LoVo (cell line): Measurements from ENCODE around the gene UST.
"Not testable (repeated sequence)": the region's sequence is repeated elsewhere in the genome, so short reads cannot be mapped to it uniquely, and the experiment has no call there.

Experiments
- DNase-seq: peaks from one replicate; pipeline ENCODE4 v3.0.0-alpha.2; 2016; ENCODE audit warnings: low spot score

Gene UST

GRCh38 chr6:148869585-148869984, 122.8 kb downstream of the UST start:
- DNase-seq: no peak

DNA sequence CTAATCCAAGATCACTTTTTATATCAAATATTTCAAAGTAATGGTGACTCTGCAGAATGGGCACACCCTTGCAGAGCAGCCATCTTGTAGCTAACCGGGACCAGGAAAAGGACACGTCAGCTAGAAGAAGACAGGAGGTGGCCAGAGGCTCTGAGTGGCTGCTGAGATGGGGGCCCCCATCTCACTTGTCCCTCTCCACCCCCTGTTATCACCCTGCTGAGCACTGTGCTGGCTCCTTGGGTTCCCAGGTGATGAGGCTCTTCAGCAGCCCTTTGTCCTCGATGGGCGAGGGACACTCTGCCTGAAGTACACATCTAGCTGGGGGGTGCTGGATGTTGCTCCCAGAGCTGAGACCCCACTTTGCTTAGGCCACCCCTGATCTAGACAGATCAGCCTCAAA, 126.3 kb downstream of the UST start:
- no peak for DNase-seq

- no peak for DNase-seq
These were observed 127.0 kb downstream of the UST start for GRCh38 chr6:148873868-148874267.

GRCh38 chr6:148874698-148875293, 128.0 kb downstream of the UST start:
- DNase-seq: no peak

GRCh38 chr6:148878683-148879082, 131.9 kb downstream of the UST start:
- DNase-seq: no peak

- DNase-seq: not testable (repeated sequence)
These were observed 133.9 kb downstream of the UST start for GRCh38 chr6:148880742-148881141.

DNA sequence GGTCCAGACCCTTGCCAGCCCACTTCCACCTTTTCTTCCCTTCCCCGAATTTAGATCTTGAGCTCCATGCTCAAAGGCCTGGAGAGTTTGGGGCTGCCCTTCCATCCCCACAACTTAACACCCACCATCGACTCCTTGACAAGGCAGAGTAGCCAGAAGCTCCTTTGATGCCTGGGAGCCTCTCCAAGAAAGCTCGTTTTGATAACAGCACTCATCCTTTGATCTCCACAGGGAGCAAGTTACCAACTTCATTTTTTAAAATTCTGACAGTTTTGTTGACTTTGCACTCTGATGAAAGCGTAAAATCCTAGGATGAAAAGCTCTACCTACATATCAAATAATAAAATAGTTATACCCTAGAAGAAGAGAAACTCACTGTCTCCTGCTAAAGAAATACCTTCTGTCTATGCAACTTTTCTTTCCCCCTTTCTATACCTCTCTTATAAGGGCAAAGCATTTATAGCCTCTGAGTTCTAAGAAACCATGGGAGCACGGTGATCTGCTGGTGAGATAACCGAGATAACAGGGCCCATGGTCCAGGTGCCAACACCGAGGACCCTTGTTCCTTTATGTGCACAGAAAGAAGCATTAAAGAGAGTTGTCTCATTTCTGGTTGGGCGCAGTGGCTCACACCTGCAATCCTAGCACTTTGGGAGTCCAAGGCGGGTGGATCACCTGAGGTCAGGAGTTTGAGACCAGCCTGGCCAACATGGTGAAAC, 134.9 kb downstream of the UST start:
- DNase-seq: no peak

DNA sequence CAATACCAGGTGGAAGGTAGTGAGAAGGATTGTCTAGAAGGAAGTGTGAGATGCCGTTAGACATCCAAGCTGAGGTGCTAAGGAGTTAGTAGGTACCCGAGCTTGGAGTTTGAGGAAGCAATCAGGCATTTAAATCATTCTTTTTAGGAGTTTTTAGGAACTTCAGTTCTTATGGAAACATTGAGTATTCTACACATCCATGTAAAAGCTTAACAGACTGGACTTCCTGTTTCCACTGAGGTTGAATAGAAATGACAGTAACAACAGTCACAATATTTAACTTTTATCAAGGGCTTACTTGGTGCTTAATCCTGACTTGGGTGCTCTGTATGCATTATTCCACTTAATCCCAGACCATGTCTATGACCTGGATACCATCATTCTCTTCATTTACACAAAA, 136.4 kb downstream of the UST start:
- DNase-seq: no peak

GRCh38 chr6:148884461-148884860, 137.6 kb downstream of the UST start:
- no peak for DNase-seq

DNA sequence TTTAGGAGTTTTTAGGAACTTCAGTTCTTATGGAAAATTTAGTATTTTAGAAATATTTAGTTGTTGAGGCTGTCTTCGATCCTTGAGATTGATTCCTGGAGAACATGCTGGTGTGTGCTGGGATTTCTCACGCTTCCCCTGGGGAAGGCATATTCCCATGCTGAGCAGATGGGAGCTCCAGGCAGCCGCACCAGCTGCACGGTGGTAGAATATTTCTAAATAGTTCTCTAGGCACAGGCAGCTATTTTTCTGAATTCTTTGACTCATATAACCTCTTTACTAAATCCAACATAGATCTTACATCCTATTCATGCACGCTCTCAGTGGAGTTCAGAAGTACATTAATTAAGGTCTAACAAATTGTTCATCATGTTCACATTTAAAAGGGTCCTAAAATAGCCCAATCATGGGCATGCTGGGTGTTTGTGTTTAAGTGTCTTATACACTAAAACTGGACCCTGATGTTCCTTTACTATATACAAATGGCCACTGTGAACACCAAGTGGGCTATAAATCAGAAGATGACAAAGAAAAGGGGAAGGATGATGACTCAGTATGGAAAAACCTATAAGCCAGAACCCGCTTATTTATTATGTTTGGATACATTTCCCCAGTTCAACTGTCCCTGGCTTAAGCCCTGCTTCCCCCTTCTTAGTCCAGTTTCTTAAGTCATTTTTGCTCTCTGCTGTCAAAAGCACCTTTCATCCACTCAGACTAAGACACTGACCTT, 138.5 kb downstream of the UST start:
- DNase-seq: no peak

DNA sequence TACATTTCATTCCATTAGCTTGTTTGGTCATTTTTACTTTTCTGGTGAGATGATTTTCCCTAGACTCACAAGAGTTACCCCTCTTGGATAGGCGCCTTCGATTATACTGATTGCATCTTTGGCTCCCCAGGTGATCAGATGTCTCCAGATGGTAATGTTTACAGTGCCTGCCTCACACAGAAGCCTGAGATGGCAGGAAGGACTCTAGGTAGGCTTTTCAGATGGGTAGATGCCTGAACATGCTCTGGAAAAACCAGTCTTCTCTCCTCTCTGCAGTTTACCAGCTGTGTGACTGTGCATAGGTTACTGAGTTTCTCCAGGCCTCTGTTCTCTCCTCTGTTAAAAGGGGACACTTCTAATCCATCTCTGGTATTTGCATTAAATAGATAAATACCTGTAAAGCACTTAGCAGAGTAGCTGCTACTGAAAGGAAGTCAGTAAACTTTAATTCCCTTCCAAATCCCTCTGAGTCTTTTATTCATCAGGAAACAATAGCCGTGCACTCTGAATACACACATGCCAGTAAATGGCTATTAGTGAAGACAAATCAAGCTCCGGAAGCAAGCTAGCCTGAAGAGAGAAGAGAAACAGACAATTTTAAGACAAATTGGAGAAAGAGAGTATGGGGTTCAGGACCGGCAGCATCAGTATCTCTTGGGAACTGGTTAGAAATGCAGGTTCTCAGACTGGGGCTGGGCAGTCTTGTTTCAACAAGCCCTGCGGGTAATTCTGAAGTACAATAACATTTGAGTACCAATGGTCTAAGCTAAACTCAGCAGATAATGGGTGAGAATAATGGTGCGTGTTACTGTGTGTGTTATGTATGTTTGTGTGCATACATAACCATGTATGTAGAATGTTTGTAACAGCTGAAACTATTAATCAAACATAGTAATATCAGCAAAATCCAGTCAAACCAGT, 139.4 kb downstream of the UST start:
- no peak for DNase-seq

DNA sequence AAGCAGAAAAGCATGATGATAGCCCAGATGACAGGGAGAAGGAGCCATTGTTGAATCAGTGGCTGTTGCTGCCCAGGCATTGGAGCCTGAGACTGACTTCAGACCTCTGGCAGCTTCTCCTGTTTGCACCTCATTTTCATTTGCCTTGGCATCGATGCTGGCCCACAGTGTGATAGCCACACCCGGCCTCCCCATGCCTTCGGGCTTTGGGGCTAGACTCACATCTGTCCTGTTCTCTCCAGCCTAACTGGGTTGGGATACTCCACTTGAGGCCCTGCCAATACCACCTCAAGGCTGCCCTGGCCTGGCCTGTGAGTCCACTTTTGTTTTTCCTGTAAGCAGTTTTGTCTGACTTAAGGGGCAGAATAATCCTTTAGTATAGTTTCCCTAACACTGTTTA, 140.4 kb downstream of the UST start:
- DNase-seq: no peak

- DNase-seq: no peak
These were observed 142.0 kb downstream of the UST start for GRCh38 chr6:148888856-148889255.

- DNase-seq: no peak
These were observed 143.3 kb downstream of the UST start for GRCh38 chr6:148890096-148890495.

GRCh38 chr6:148890652-148891404, 144.0 kb downstream of the UST start:
- DNase-seq: peak; percentile 27

- no peak for DNase-seq
These were observed 144.6 kb downstream of the UST start for GRCh38 chr6:148891405-148891783.

DNA sequence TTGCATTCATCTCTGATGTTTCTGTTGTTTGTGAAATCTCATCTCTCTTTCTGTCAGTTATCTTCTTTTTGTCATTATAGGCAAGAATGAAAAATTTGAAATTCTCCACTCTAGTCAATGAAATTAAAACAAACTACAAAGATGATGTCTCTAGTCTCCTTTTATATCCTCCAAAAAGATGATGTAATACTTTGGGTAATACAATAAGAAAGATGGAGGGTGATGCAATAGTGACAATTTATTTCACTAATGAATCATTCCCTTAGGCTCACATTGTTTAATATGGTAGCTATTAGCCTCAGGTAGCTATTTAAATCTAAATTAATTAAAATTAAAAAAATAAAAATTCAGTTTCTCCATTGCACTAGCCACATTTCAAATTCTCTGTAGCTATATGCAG, 145.4 kb downstream of the UST start:
- DNase-seq: no peak

GRCh38 chr6:148893073-148893472, 146.2 kb downstream of the UST start:
- no peak for DNase-seq

DNA sequence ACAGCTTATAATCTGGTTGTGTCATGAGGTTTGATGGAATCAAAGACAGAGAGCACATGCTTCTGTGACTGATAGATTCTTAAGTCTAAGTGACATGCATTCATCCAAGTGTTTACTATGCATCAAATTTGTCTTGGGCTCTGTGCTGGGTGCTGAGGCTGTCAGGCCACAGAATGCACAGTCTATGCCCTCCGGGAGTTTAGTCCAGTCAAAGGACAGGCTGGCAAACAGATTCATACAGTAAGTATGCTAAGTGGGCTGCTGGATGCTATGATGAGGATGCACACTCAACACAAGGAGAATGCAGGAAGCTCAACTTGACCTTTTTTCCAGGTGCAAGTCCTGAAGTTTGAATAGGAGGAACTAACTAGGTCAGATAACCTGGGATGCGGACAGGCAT, 146.7 kb downstream of the UST start:
- DNase-seq: no peak

DNA sequence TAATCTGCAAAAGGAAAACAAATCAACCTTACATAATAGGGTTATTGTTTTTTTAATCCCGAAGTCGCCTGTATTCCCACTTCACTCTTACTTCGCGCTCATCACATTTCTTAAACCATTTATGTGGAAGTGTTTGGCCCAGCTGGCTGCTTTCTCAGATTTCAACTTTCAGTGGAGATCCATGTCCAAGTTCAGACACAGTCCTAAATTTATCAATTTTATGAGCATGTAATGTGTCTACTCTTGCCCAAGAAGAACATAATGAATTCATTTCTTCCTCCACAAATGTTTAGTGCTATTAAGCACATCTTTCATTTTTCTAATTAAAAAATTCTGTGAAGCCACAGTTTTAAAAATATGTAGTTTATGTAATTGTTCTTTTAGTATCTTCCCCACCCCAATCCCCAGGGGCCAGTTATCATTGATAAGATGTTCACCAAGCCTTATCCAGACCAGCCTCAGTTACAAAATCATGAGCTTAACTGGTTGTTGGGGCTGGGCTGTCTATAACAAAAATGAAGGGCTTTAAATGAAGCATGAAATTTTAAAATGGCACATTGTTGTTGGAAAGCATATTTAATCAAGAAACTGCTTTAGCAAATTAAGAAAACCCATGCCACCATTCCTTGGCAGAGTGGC, 151.7 kb downstream of the UST start:
- no peak for DNase-seq
